Testis (tissue), 2 donors: Measurements from ENCODE around the gene KLRK1.
"Not testable (repeated sequence)": the region's sequence is repeated elsewhere in the genome, so short reads cannot be mapped to it uniquely, and the experiment has no call there.

Experiments used
- CTCF ChIP-seq, 3 experiments: fragments of 450-650 bp in 2 of 3; fragments of 200-600 bp in 1 of 3; sonication (generic) in 1 of 3; IDR thresholded peaks; one replicate each; pipeline ENCODE4 v1.5.1; 2016 to 2019; ENCODE audit warnings: antibody characterized with exemption in 3 of 3, mild to moderate bottlenecking in 2 of 3, moderate library complexity in 1 of 3
- POLR2A ChIP-seq: fragments of 450-650 bp; IDR thresholded peaks from one replicate; pipeline ENCODE4 v1.6.1; 2017; ENCODE audit warnings: antibody characterized with exemption, mild to moderate bottlenecking, moderate library complexity

DNA sequence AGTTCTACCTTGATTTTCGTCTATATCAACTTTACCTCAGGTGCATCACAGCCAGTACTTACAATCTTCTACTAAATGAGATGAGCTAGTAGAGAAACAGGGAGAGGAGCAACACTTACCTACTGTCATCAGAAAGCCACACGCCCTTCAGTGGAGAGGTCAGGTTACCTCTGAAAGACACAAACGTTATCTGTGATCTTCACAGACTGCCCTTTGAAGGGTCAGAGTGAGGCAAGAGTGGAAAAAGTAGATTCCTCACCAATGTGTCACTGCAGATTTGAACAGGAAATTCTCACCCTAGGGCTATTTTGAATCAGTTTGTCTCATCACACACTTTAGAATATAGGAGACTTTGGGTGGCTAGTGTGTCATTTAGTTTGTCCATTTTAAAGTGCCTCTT is 32.3 kb upstream of the KLRK1 start:
- TF ChIP-seq CTCF (IDR thresholded peaks at IDR 0.05); POLR2A: not testable (repeated sequence)
